Measurements from ENCODE around the gene TSPAN32.

- no peak for TF ChIP-seq CTCF (IDR thresholded peaks at IDR 0.05; ENCODE audit: insufficient read depth, low read length)
- TF ChIP-seq POLR2AphosphoS5 (IDR thresholded peaks at IDR 0.05; ENCODE audit: low read depth): no peak
- no peak for TF ChIP-seq GABPA (IDR thresholded peaks at IDR 0.05; ENCODE audit: low read depth)
- TF ChIP-seq, protein P1, sequence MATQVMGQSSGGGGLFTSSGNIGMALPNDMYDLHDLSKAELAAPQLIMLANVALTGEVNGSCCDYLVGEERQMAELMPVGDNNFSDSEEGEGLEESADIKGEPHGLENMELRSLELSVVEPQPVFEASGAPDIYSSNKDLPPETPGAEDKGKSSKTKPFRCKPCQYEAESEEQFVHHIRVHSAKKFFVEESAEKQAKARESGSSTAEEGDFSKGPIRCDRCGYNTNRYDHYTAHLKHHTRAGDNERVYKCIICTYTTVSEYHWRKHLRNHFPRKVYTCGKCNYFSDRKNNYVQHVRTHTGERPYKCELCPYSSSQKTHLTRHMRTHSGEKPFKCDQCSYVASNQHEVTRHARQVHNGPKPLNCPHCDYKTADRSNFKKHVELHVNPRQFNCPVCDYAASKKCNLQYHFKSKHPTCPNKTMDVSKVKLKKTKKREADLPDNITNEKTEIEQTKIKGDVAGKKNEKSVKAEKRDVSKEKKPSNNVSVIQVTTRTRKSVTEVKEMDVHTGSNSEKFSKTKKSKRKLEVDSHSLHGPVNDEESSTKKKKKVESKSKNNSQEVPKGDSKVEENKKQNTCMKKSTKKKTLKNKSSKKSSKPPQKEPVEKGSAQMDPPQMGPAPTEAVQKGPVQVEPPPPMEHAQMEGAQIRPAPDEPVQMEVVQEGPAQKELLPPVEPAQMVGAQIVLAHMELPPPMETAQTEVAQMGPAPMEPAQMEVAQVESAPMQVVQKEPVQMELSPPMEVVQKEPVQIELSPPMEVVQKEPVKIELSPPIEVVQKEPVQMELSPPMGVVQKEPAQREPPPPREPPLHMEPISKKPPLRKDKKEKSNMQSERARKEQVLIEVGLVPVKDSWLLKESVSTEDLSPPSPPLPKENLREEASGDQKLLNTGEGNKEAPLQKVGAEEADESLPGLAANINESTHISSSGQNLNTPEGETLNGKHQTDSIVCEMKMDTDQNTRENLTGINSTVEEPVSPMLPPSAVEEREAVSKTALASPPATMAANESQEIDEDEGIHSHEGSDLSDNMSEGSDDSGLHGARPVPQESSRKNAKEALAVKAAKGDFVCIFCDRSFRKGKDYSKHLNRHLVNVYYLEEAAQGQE (IDR thresholded peaks at IDR 0.05; ENCODE audit: insufficient replicate concordance, low read depth): no peak
Measured at GRCh38 chr11:2328021-2328420, 26.2 kb downstream of the TSPAN32 start.
